ENCODE measurements around the gene CSRP2. TPM values are rescaled to one million over a fixed set of nuclear protein-coding genes. Genes with fewer than 3 reads are reported as not detected.

The CSRP2 gene
- total RNA-seq, 2 experiments from 2014 or later = 0.63 to 4.3 TPM

- no peaks in the 10 kb centered on the region for H3K36me3 ChIP-seq (ENCODE audit: insufficient read depth, low read length)
- no peaks in the 10 kb centered on the region for H3K9me2 ChIP-seq (ENCODE audit: insufficient read depth, low read length)
- intact Hi-C loops (cut with micrococcal nuclease; ENCODE audit: unreplicated experiment) = no loop called here
- H3K4me1 ChIP-seq (ENCODE audit: insufficient read depth, low read length, poor library complexity, severe bottlenecking) = no peaks in the 10 kb centered on the region
- H3K9me3 ChIP-seq (ENCODE audit: low read length) = no peaks in the 10 kb centered on the region
- CTCF ChIA-PET (ENCODE audit: unreplicated experiment) = no interaction called here
- TF ChIP-seq EZH2phosphoT487 (IDR thresholded peaks at IDR 0.05; ENCODE audit: borderline replicate concordance, low read depth, low read length) (no peak), CTCF (conservative IDR thresholded peaks at IDR 0.05; ENCODE audit: low read length) (no peak)
- no peak overlapping the region for H3K4me3 ChIP-seq (ENCODE audit: low read depth, low read length, poor library complexity, severe bottlenecking)
- DNase-seq (ENCODE audit: low spot score) = no peak
- H4K20me1 ChIP-seq (ENCODE audit: insufficient read depth, low read length) = no peaks in the 10 kb centered on the region
- POLR2A ChIA-PET = interaction anchor here (0.5 to 0.6 kb wide), 3 partner anchors 9 to 68 kb away, joined by 3 read pairs; no protein-coding TSS in a partner anchor
- no peak overlapping the region for H2AFZ ChIP-seq (ENCODE audit: low read length)
- no peaks in the 10 kb centered on the region for H3K79me2 ChIP-seq (ENCODE audit: insufficient read depth, low read depth, low read length)
- H3K4me2 ChIP-seq (ENCODE audit: low read length) = no peak overlapping the region
- BruUV-seq (replicated peaks) = no TSS peak
- no peak overlapping the region for H3K27ac ChIP-seq (ENCODE audit: low read depth, low read length, poor library complexity, severe bottlenecking)
These were observed 29.6 kb upstream of the CSRP2 start for GRCh38 chr12:76908303-76909017.

GRCh38 chr12:76901628-76902380 is 23.0 kb upstream of the CSRP2 start:
- ChIA-PET CTCF (ENCODE audit: unreplicated experiment) (no interaction called here), POLR2A (no interaction called here)
- Histone ChIP-seq H3K9me3 (ENCODE audit: low read length) (no peaks in the 10 kb centered on the region), H3K4me1 (ENCODE audit: insufficient read depth, low read length, poor library complexity, severe bottlenecking) (no peaks in the 10 kb centered on the region), H4K20me1 (ENCODE audit: insufficient read depth, low read length) (no peaks in the 10 kb centered on the region), H3K79me2 (ENCODE audit: insufficient read depth, low read depth, low read length) (no peaks in the 10 kb centered on the region), H2AFZ (ENCODE audit: low read length) (no peak overlapping the region), H3K9me2 (ENCODE audit: insufficient read depth, low read length) (no peaks in the 10 kb centered on the region), H3K4me3 (ENCODE audit: low read depth, low read length, poor library complexity, severe bottlenecking) (no peak overlapping the region), H3K4me2 (ENCODE audit: low read length) (no peak overlapping the region), H3K36me3 (ENCODE audit: insufficient read depth, low read length) (no peaks in the 10 kb centered on the region), H3K27ac (ENCODE audit: low read depth, low read length, poor library complexity, severe bottlenecking) (no peak overlapping the region)
- intact Hi-C loops (cut with micrococcal nuclease; ENCODE audit: unreplicated experiment) = no loop called here
- no peak for TF ChIP-seq CTCF (conservative IDR thresholded peaks at IDR 0.05; ENCODE audit: low read length)
- TF ChIP-seq EZH2phosphoT487 (IDR thresholded peaks at IDR 0.05; ENCODE audit: borderline replicate concordance, low read depth, low read length) = no peak
- no peak for DNase-seq (ENCODE audit: low spot score)
- BruUV-seq (replicated peaks) = no TSS peak

- Histone ChIP-seq H4K20me1 (ENCODE audit: insufficient read depth, low read length) (no peaks in the 10 kb centered on the region), H3K4me1 (ENCODE audit: insufficient read depth, low read length, poor library complexity, severe bottlenecking) (no peaks in the 10 kb centered on the region), H3K27ac (ENCODE audit: low read depth, low read length, poor library complexity, severe bottlenecking) (no peak overlapping the region), H2AFZ (ENCODE audit: low read length) (no peak overlapping the region), H3K79me2 (ENCODE audit: insufficient read depth, low read depth, low read length) (no peaks in the 10 kb centered on the region), H3K9me2 (ENCODE audit: insufficient read depth, low read length) (no peaks in the 10 kb centered on the region), H3K36me3 (ENCODE audit: insufficient read depth, low read length) (no peaks in the 10 kb centered on the region), H3K4me2 (ENCODE audit: low read length) (no peak overlapping the region), H3K4me3 (ENCODE audit: low read depth, low read length, poor library complexity, severe bottlenecking) (no peak overlapping the region), H3K9me3 (ENCODE audit: low read length) (no peaks in the 10 kb centered on the region)
- TF ChIP-seq CTCF (conservative IDR thresholded peaks at IDR 0.05; ENCODE audit: low read length) (no peak), EZH2phosphoT487 (IDR thresholded peaks at IDR 0.05; ENCODE audit: borderline replicate concordance, low read depth, low read length) (no peak)
- intact Hi-C loops (cut with micrococcal nuclease; ENCODE audit: unreplicated experiment) = no loop called here
- ChIA-PET CTCF (ENCODE audit: unreplicated experiment) (no interaction called here), POLR2A (no interaction called here)
- no TSS peak for BruUV-seq (replicated peaks)
- DNase-seq (ENCODE audit: low spot score) = no peak
These were observed 20.7 kb upstream of the CSRP2 start for GRCh38 chr12:76899522-76899921.

Data from OCI-LY7 (cell line).